ENCODE data around the gene ARNT2.
A peak's percentile ranks its signal among the peaks of the same experiment; 100 is the strongest.
"Not testable (repeated sequence)": the region's sequence is repeated elsewhere in the genome, so short reads cannot be mapped to it uniquely, and the experiment has no call there.

ARNT2 gene

DNA sequence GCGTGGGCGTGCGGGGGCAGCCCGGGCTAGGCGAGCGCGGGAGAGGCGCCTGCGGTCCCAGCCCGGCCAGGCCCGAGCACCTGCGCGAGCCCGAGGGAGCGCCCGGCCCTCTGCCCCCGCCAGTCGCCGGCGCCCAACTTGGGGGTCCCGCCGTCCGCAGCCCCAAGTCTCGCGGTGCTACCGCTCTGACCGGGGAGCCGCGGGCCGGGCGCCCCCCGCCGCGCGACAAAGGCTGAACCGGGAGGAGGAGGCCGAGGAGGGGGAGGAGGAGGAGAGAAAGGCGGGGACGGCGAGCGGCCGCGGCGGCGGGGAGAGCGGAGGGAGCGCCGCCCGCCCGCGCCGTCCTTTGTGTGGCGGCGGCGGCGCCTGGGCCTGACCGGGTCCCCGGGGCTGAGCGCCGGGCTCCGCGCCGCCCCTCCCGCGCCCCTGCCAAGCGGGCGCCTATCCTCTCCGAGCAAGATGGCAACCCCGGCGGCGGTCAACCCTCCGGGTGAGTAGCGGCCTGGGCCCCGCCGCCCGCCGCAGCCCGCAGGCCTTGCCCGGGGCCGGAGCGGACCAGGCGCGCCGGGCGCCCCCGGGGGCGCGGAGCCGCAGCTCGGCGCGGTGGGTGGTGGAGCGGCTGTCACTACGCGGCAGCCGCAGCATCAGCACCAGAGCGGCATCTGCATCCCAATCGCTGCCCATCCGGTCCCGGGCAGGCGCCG lies at the start of gene ARNT2:
Gene ARNT2 (plus strand): TSS at position 326 of the 704 bp plus-strand sequence. CDS start 134 bp downstream, at position 460.
- no peak for DNase-seq

DNA sequence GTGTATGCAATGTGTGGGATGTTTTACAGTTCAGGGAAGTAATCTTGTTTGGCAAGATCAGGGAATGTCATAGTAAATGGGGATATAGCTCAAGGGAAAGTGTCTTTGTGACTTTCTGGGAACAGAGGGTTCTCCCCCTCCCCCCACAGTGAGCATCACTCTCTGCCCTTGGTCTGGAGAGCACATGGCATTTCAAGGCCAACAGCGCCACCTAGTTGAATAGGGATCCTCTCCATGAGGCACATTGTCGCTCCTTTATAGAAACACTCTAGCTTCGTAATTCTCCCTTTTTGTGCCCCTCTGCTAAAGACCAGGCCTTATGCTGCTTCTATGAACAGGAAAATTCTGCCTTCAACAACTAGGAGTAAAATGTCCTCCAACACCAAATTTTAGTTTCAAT lies 37.1 kb upstream of the ARNT2 start:
- DNase-seq = no peak

DNA sequence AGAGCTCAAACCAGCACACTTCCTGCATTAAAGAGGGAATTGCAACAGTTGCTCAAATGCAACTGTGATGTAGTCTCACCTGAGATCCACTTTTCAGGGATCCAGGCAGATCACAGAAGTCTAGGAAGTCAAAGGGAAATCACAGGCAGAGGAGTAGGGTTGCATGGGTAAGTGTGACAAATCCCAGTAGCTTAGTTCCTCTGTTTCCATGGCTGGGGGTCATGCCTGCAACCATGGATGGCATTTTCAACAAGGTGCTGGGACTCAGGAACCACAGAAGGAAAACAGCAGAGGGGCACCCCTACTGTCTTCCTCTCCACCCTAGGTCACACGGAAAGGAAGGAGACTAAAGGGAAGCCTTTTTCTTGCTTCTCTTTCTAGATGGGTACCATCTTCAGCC lies 36.5 kb upstream of the ARNT2 start:
- DNase-seq = no peak

DNA sequence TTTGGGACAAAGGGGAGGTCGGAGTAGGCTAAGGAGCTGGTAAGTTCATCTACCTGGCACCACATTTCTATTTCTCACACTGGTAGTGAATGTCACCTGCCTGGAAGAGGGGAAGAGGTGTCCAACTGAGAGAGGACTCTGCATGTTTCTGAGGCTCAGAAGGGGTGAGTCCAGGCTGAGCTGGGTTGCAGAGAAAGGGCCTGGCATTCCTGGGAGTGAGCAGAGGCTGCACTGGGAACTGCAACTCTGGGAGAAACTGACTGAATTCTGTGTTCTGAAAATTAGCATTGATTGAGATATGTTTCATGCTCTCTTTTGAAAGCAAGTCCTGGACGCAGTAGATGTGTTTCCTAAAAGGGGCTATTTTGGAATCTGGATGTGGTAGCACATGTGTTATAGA lies 32.3 kb upstream of the ARNT2 start:
- DNase-seq = no peak

DNA sequence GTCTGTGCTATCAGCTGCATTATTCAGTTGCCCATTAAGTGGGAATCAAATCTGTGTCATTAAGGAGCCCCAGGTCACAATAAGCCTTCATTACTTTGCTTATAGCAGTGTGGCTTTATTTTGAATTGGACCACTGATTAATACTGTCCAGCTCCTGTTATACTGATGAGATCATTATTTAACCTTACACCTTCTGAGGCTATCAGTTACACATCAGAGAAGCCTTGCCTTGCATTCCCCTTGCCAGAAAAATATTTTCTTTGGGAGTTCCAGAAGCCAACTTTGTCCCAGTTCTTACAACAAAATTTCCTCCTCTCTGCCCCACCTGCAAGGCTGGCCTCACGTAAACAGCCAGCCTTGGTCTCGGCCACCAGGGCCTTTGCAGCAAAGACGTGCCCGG lies 29.7 kb upstream of the ARNT2 start:
- no peak for DNase-seq

DNA sequence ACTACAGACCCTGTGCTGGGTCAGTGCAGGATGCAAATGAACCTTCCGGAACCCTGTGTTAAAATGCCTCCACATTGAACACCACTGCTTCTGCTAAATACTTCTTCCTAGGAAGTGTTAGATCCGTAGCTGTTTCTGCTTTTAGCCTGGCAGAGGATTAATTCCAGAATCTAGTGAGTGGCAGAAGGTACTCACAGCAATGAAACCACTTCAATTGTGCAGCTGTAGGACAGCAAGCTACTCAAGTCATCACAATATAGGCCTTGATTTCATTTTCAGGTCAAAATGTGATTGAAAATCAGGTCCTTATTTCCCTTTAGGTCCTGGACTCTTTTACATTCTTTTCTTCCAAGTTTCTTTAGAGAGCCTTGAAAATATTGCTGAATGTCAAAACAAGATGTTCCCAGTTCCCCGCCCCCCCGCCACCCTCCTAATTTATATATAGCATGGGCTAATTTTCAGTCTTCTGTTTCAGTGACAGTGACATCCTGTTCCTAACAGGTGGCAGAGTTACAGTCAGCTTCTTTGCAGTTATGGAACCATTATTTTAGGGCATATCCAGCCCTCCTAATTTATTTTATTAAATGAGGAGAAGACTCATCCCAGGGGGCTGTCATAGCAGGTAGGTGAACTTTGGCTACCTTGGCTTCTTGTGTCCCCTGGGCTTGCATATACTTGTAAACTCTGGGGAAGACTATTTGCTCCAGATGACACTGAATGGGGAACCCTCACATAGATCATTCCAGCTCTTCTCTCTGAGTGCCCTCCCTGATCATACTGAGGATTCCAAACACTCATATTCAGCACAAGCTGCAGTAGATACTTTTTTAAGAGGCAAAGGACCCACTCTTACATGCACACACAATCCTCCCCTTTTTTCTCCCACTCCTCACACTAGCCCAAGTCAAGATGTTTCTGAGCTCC lies 28.0 kb upstream of the ARNT2 start:
- no peak for DNase-seq

DNA sequence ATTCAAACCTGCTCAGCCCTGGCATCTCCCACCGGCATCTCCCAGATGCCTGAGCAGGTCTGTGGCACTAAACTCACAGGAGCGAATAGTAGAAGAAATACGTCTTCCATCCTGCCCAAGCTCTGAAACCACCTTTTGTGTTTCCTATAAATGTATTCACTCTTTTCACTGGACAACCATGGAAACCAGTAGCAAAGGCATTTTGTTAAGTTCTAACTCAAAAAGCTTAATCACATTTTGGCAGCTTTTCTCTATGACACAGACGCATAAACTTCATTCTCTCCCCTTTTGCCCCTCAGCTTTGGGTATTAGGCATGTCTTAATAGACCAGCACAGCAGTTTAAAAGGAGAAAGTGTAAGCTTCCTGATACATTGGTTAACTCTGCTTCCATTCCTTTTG lies 24.5 kb upstream of the ARNT2 start:
- no peak for DNase-seq

DNA sequence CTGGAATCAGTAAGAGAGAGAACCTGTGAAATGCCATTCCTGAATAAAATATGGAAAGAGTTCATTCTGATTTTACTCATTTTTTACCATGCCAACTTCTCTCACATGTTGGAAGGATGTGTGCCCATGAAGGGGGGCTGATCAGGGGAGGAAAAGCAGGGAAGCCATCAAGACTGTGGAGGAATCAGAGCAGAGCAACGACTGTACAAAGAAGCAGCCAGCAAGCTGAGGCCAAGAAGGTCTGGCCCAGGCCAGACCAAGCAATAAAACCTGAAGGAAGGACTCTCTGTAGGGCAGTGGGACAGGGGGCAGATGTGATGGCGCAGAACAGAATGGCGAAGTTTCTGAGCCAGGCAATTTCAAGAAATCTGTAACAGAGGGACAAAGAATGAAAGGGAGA lies 24.0 kb upstream of the ARNT2 start:
- no peak for DNase-seq

DNA sequence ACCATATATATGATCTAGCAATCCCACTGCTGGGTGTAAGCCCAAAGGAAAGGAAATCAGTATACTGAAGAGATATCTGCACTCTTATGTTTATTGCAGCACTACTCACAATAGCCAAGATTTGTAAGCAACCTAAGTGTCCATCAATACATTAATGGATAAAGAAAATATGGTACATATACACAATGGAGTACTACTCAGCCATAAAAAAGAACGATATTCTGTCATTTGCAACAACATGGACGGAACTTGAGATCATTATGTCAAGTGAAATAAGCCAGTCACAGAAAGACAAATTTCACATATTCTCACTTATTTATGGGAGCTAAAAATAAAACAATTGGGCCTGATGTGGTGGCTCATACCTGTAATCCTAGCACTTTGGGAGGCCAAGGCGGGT lies 21.9 kb upstream of the ARNT2 start:
- DNase-seq = no peak

DNA sequence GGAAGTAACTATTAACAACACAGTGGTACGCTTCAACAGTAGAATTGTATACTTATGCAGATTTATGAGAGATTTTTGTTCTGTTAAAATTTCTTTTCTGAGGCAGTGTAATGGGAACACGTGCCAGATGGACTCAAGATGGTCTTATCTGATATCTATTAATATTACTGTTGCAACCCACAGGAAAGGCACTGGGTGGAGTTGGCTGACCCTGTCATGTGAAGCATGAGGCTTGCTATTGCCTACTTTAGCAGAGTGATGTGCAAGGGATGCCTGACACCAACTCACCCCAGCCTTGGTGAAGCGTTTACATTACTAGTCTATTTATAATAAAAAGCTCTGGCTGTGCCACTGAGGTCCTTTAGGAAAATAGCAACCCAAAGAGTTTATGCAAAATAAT lies 19.8 kb upstream of the ARNT2 start:
- DNase-seq = no peak

DNA sequence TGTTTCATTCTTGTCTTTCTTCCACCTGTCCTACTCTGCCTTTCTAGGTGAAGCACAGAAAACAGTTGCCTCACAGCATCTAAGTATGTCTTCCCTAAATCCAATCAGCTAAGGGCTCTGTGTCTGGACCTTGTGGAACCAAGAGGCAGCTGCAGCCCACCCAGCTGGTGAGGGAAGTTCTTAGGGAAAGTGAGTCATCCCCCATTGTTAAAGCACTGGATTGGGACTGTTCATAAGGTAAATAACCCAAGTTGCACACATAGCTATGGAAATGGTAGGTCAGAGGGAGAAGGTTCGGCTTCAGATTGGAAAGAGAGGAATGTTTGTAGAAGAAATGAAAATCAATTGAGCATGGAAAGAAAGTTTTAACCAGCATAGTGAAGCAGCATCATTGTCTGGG lies 18.0 kb upstream of the ARNT2 start:
- no peak for DNase-seq

DNA sequence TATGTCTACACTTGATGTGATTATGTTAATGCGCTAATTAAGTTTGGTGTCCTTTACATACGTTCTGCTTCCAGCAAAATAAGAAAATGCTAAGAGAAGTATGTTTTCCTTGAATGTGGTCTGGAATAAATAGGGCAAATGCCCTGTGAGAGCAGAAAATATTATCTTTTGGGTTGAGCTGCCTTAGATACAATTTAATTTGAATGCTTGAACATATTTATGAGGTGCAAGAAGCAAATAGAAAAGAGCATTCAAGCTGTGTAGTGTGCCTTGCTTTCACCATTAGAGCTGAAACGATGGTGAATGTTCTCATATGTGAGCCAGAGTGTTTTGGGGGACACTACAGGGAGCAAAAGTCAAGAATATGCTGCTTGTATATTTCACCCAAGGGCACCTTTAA lies 15.9 kb upstream of the ARNT2 start:
- DNase-seq = no peak

DNA sequence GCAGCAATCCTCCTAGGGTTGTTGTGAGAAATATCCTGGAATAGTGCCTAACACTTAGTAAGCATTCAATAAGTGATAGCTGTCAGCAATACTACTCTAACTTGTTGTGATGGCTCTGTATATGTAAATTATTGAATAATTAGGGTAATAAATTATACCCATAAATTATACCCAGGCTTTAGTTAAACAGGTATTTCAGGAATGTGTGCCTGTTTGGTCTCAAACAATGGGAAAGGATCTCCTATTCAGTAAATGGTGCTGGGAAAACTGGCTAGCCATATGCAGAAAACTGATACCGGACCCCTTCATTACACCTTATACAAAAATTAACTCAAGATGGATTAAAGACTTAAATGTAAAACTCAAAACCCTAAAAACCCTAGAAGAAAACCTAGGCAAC lies 14.8 kb upstream of the ARNT2 start:
- no peak for DNase-seq

DNA sequence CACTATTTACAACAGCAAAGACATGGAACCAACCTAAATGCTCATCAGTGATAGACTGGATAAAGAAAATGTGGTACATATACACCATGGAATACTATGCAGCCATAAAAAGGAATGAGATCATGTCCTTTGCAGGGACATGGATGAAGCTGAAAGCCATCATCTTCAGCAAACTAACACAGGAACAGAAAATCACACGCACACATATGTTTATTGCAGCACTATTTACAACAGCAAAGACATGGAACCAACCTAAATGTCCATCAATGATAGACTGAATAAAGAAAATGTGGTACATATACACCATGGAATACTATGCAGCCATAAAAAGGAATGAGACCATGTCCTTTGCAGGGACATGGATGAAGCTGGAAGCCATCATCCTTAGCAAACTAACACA lies 13.2 kb upstream of the ARNT2 start:
- not testable (repeated sequence) for DNase-seq

DNA sequence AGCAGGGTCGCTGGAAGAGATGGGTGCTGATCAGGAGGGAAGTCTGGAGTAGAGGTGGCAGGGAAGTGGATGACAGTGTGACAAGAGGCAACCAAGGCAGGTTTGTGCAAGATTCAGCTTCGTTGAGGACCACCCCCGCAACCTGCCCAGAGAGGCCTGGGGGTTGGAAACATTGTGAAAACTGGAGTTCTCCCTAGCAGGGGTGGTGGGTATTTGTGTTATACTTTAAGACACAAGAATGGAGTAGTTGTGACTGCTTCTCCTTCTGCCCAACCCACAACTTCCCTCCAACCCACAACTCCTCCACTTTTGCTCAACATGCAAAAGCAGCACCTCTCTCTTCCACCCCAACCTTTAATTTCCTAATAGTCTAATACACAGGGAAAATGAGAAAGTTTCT lies 8.6 kb upstream of the ARNT2 start:
- no peak for DNase-seq

DNA sequence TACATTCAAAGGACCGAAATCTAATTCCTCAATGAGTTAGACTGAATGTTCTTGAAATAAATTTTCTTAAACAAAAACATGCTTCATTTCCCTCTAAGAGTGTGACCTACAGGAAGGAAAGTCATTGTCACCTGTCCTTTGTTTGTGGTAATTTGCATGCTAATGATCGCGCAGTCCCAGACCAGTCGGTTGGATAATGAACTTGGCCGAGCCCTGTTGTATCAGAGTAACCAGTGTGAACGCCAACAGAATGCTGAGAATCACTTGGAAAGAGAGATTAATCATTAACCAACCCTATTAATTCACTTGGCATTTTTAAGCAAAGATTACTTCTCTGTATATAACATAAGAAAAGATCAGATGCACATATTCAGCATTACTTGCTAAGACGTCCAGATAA lies 8.1 kb upstream of the ARNT2 start:
- DNase-seq = no peak

DNA sequence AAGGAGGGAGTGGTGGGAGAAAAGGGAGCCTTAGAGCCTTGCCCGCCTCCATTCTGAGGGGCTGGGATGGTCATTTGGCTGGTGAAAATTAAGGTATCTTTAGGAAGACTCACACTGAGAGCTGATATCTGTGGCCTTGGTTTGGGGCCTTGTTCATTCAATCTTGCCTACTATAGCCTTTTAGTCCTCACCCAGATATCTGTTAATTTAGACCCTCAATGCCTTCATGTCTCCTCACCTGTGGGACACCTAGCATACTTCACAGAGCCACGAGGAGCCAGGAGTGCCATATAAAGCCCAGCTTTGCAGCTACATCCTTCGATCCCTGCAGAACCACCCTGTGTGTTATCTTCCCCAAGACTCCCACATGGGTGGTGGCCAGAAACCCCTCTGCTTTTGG lies 4.7 kb upstream of the ARNT2 start:
- DNase-seq = no peak

DNA sequence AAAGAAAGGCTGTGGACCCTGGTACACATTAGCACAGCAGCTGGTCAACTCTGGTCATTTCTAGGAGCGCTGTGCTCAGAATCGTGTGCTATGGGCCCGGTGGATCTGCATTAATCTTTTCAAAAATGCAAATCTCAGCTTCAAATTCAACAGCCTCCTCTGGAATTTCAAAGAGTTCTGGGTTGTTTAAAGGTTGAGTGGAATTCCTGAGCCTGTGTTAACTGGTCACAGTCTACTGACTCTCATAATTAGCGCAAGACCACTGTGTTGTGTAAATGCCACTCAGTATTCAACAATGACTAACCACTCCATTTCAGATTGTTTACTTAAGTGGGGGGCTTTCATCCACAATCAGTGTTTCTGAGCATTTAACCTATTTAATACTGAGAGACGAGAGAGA lies 2.7 kb upstream of the ARNT2 start:
- no peak for DNase-seq

DNA sequence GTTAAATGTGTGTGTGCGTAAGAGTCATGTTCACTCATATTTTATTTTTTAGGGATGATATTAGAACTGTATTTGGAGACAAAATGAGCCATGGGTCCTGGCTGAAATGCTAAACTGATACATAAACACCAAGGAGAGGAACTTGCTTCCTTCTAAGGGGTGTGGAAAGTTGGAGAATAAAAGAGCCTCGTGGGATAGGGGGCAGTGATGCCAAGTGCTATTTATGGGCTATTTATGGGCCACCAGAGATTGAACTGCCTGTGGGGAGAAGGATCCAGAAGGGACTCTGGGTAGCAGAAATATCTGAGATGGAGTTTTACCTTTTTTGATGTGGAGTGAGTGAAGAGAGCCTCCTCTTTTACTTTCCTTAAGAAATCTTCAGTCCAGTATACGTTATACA lies 1.8 kb upstream of the ARNT2 start:
- DNase-seq = no peak

DNA sequence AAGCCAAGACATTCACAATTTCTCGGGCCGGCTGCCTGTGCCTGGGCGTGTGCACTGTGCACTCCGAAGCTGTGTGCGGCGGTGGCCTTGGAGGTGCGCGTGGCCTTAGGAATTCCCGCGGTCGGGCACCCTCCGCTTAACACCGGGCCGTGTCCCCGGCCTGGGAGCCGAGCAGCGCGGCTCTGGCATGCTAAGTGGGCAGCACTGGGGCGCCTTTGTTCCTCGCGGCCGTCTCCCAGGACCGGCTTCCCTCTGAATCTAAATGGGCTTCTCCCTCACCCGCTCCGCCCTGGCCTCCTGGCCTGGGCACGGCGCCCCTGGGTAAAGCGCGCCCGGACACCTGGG lies 498 bp upstream of the ARNT2 start:
- no peak for DNase-seq

DNA sequence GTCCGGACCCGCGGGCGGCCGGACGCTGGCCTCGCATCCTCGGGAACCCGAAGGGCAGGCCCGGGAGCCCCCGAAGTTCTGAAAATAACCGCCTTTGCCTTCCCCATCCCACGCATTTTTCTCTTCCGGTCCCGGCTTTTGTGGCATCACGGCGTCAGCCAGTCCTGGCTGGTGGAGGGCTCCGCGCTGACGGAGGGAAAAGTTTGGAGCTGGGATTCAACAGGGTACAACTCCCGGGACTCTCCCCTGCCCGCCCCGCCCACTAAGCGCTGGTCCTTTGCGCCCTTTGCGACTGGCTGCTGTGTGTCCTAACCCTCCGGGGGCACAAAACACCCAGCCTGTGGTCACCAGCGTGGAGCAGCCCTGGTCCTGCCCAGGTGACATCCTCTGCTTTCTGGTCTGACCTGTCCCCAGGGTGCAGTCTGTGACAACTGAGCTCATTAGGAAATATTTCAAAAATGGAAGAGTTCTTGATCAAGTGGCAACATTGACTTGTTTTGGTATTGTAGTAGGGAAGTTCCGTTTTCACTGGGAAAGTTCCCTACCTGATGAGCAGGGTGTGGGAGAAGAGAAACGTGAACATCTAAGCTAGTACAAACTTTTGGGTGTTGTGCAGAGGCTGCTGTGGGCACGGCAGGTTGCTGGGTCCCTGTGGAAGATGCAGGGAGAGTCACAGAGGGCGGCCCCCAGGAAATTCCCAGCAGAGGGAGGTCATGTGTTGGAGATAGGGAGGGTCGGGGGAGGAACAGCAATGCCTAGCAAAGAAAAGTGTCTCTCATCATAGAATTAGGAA lies 775 bp downstream of the ARNT2 start:
- peak; percentile 24 to 30 for DNase-seq

DNA sequence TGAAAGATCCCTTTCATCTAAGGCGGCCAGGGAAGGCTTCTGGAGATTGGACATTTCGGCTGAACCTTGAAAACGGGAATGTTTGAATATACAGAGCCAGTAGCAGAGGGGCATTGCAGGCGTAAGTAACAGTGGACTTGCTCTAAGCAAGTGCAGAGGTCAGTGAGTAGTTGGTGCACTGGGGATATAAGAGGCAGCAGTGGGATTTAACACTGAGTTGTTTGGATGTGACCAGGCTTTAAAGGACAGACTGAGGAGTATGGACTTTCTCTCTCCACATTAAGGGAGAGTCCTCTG lies 1.3 kb downstream of the ARNT2 start:
- no peak for DNase-seq

DNA sequence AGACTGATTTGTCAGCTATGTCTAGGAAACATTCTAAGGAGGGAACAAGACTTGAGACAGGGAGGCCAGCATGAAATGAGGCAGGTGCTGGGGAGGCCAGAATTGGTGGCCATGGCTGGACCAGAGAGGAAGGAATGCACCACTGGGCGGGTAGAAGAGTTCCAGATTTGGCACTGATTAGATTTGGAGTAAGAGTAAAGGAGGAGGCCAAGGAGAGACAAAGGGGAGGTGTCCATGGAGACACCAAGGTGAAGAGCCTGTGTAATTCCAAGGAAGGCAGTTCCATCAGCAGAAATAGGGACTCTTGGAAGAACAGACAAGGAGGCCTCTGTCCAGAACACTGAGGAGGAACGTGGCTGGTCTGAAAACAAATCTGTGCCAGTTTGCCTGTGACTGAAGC lies 1.8 kb downstream of the ARNT2 start:
- no peak for DNase-seq

DNA sequence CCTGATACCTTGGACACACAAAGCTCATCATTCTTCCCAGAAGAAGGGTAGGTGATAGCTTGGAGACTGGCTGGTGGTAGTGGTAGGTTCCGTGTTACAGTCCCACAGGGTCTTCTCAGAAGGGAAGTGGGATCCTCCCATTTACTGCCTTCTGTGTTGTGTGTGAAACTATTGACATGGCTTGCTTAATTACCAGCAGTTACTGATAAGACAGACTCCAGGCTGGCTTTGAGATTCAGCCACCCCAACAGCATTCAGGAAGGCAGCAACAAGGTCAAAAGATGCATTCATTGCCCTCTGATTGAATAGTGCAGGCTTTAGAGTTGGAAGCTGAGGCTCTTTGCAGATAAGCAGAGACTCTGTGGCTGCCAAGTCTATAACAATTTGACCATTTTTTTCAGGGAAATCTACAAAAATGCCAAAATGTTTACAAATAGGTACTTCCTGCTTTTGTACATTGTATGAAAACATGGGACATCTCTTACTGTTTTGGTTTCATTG lies 7.7 kb downstream of the ARNT2 start:
- no peak for DNase-seq
